Smooth muscle cell of the brain vasculature (primary cell): ENCODE measurements around the gene MEAK7.

ENCODE experiments used
- DNase-seq: peaks from one replicate; pipeline ENCODE4 v3.0.0-alpha.2; 2012; ENCODE audit warnings: low read depth, low spot score

Gene MEAK7

DNA sequence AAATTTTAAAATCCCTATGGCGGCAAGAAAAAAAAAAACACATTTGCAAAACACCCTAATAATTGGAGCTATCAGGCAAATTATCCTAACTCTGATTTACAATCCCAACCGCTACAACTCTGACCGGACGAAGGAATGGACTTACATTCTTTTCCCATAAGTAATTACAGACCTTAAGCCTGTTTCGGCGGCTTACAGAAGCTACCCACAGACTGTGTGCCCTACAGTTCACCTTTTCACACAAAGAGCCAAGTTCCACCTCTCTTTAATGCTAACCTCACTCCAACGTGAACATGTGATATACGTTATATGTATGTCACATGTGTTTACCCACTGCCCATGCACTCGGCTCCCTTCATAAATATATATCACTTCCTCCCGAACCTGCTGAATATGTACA lies 8.7 kb upstream of the MEAK7 start:
- no peak for DNase-seq

- DNase-seq = no peak
These were observed 7.4 kb upstream of the MEAK7 start for GRCh38 chr16:84511831-84512230.

DNA sequence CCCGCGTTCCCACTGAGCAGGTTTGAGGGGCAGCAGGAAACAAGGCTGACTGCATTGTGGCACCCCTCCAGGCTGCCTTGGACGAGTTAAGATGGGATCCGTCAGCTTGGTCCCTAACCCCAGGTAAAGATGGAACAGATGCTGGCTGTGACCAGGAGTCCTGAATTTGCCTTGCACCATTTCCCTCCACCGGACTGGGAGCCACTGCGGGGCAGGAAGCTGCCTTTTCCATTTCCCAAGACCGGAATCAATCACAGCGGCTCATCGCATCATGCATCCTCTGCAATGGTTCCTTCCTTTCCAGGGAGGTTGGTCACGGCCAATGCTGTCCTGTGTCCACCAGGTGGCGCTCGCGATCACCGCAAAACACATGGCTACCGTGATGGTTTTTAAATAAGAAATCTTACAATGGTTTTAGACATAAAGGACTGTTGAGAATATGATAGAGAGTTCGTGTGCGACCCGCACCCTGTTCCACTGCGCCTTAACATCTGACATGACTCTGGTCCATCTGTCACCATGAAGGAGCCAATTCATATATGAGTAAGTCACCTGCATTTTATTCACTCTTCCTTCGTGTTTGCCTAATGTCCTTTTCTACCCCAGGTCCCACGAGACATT lies 6.8 kb upstream of the MEAK7 start:
- peak; percentile 80 for DNase-seq

GRCh38 chr16:84509032-84509950 lies 4.8 kb upstream of the MEAK7 start:
- no peak for DNase-seq

GRCh38 chr16:84508502-84508901 lies 4.0 kb upstream of the MEAK7 start:
- no peak for DNase-seq

GRCh38 chr16:84507011-84507982 lies 2.8 kb upstream of the MEAK7 start:
- DNase-seq = no peak

DNA sequence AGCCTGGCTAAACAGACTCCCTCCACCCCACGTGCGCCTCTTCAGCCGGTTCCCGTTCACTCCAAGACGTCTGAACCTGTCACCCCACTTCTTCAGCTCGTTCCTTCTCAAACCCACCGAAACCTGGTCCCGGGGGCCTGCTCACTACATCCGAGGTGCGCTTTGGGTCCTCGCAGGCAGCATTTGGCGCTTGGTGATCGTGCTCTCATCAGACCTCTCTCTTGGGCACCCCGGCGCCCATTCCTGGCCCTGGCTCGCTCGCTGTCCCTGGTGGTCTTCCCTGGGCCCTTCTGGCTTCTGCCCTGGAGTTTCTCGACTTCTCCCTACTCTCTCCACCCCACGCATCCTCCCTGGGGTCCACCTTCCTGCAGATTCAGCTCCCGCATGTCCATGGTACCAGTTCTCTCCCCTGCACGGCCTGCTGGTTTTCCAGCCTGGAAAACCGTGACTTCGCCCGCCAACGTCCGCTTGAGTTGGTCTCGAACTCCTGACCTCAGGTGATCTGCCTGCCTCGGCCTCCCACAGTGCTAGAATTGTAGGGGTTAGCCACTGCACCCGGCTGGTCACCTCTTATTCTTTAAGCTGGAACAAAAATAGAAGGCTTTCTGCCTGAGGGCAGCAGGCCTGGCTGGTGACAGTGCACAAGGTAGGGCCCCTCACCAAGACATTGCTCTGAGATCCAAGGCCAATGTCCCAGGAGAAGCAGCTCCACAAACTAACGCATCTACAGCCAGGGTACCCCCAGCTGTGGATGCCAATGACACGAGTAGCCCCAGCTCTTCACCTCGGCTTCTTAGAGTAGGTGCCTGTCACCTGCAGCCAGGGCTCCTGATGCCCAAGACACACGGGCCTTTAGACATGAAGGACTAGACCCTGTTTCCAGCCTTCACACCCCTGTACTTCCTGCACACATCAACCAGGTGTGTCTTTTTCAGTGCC lies 1.1 kb upstream of the MEAK7 start:
- DNase-seq = no peak

DNA sequence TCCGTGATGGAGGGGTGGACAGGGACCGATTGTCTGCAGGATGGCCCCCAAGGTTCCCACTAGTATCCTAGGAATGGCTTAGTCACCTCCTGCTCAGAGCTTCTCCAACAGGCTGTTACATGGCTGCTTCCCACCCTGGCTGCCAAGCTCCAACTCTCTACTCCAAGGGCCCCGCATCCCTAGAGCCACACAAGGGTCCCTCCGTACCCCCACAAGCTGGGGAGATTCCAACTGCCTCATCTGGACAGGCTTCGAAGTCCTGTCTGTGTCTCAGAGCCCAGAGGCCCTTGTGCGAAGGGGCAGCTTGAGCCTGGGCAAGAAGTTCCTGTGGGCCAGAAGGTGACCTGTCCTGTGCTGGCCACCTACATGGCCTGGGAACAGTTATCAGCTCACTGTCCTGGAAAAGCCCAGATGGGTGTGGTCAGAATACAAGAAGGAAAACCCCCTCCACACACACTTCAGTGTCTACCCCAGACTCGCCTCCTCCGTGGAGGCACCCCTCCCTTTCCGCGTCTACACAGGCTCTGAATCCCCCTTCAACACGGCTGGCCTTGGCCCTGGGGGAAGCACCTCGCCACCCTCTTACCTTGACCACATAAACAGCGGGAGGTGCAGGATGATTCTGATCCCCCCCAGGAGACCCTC lies 586 bp downstream of the MEAK7 start:
- no peak for DNase-seq

GRCh38 chr16:84502581-84502980 lies 1.9 kb downstream of the MEAK7 start:
- no peak for DNase-seq

GRCh38 chr16:84502075-84502474 lies 2.4 kb downstream of the MEAK7 start:
- DNase-seq = no peak

DNA sequence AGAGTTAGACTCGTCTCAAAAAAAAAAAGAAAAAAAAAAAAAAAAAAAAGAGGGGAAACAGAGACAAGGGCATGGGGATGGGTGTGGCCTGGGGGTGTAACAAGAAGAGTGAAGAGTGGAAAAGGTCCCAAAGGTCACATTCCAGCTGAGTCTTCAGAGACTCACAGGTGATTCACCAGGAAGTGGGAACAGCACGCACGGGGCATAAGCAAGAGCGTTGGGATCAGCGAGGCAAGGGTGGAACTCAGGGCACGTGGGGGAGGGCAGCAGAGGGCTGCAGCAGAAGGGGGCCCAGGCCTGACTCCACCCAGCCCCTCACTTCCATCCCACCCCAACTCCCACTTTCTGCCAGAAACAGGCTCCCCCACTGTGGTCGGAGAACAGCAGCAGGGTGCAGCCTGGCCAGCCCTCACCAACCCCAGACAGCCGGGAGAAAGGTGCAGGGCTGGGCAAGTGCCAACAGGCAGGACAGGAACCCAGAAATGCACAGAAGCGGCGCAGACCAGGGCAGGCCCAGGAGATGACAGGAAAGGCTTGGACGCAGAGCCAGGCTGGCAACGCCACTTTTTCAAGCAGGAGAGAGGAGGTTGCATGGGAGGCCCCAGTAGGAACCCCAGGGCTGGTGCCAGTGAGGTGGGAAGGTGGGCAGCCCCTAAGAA lies 3.3 kb downstream of the MEAK7 start:
- no peak for DNase-seq

- no peak for DNase-seq
These were observed 3.9 kb downstream of the MEAK7 start for GRCh38 chr16:84500531-84500930.

DNA sequence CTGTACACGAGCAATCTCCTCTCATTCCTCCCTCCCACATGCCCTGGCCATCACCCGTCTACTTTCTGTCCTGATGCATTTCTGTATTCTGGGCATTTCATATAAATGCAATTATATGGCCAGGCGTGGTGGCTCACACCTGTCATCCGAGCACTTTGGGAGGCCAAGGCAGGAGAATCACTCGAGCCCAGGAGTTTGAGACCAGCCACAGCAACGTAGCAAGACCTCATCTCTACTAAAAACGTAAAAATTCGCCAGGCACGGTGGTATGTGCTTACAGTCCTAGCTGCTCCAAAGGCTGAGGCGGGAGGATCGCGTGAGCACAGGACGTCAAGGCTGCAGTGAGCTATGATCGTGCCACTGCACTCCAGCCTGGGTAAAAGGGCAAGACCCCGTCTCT lies 4.8 kb downstream of the MEAK7 start:
- no peak for DNase-seq

- DNase-seq = no peak
These were observed 5.4 kb downstream of the MEAK7 start for GRCh38 chr16:84498859-84499620.

- DNase-seq = no peak
These were observed 6.2 kb downstream of the MEAK7 start for GRCh38 chr16:84498223-84498610.

DNA sequence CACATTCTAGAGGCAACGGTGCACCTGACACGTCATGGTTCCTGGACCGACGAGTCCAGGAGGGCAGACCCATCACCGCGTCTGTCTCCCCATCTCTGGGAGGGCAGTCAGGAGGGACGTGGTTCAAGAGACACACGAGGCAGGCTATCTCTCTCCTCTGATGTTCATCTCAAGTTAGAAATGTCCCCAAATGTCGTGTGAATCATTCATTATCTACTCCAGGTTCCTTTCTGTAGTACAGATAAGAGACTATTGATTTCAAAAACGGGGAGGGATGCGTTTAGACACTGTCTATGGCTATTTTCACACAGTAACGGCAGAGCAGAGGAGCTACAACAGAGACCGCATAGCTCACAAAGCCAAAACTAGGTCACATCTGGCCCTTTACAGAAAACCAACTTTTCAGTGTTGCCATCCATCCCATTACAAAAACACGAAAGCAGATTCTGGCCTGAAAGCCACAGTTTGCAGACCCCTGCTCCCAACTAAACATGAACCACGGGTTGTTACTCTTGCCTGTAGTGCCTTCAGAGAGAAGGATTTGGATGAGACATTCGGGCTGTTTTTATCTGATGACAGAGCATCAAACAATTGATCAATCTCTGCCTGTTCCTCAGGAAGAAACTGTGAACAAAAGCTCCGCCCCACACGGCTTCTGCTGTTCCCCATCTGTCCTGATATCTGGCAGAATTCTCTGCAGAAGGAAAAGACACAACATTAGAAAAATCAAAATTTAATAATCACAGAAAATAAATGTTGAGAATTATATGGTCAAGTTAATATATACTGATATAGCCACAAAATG lies 6.8 kb downstream of the MEAK7 start:
- no peak for DNase-seq

- DNase-seq = no peak
These were observed 7.5 kb downstream of the MEAK7 start for GRCh38 chr16:84496991-84497390.

GRCh38 chr16:84495506-84495905 lies 9.0 kb downstream of the MEAK7 start:
- DNase-seq = no peak
